GM19455 (cell line): ENCODE data around the gene ENPP5.

Source experiments
- ATAC-seq: cut with Tn5 transposase; IDR thresholded peaks from one replicate; pipeline ENCODE4 v1.9.1; 2021; ENCODE audit not compliant: unreplicated experiment

The ENPP5 gene

DNA sequence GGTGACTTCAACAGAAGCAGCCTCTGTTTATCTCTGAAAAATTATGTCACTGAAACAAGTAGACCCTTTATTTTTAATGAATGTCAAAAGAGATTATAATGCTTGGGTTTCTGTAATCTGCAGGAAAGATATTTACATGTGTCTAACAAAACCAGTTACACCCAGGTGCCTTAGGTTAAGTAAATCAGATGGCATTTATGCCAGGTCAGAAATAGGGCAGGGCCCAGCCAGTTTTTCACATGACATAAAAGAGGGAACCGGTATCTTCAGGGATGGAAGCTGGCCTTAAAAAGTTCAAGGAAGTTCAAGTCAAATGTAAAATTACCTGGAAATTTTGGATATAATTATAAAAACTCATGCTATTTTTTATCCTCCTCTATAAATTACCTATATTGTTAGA is 55.1 kb downstream of the ENPP5 start:
- ATAC-seq = no peak

DNA sequence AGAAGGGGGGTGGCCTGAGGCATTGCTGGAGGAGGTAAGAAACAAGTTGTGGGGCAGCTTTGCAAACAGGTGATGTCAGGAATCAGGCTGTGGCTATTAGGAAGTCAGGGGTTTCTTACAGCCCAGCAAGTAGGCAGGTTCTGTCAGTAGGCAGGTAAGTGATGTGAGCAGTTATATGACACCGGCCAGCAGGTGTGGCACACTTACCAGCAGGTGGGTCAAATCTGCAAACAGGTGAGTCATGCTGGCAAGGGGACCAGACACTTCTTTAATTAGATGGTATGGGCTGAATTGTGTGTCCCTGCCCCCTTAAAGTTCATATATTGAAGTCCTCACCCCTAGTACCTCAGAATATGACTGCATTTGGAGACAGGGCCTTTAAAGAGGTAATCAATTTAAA is 57.4 kb downstream of the ENPP5 start:
- ATAC-seq = no peak
